Measurements from ENCODE around the gene SLC25A51.

- TF ChIP-seq, protein P1, sequence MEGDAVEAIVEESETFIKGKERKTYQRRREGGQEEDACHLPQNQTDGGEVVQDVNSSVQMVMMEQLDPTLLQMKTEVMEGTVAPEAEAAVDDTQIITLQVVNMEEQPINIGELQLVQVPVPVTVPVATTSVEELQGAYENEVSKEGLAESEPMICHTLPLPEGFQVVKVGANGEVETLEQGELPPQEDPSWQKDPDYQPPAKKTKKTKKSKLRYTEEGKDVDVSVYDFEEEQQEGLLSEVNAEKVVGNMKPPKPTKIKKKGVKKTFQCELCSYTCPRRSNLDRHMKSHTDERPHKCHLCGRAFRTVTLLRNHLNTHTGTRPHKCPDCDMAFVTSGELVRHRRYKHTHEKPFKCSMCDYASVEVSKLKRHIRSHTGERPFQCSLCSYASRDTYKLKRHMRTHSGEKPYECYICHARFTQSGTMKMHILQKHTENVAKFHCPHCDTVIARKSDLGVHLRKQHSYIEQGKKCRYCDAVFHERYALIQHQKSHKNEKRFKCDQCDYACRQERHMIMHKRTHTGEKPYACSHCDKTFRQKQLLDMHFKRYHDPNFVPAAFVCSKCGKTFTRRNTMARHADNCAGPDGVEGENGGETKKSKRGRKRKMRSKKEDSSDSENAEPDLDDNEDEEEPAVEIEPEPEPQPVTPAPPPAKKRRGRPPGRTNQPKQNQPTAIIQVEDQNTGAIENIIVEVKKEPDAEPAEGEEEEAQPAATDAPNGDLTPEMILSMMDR (IDR thresholded peaks at IDR 0.05) = no peak
- TF ChIP-seq POLR2A (IDR thresholded peaks at IDR 0.05) = no peak
Measured at GRCh38 chr9:37906312-37907239, 2.6 kb upstream of the SLC25A51 start.

Measured in heart left ventricle (tissue), 13 donors.